ENCODE results near the gene GRIK1.

GRIK1 gene

DNA sequence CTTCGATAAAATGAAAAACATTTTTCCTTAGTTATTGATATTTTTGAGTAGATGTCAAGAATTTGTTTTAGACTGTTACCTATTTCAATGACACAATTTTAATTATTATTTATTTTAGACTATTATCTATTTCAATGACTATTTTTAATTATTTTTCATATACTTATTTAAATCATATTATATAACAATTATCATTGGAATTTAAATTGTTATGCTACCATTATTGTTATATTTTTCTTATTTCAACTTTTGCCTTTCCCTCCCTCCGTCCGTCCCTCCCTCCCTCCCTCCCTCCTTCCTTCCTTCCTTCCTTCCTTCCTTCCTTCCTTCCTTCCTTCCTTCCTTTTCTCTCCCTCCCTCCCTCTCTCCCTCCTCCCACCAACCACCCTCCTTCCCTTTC, 229.3 kb downstream of the GRIK1 start:
- TF ChIP-seq, protein P1, sequence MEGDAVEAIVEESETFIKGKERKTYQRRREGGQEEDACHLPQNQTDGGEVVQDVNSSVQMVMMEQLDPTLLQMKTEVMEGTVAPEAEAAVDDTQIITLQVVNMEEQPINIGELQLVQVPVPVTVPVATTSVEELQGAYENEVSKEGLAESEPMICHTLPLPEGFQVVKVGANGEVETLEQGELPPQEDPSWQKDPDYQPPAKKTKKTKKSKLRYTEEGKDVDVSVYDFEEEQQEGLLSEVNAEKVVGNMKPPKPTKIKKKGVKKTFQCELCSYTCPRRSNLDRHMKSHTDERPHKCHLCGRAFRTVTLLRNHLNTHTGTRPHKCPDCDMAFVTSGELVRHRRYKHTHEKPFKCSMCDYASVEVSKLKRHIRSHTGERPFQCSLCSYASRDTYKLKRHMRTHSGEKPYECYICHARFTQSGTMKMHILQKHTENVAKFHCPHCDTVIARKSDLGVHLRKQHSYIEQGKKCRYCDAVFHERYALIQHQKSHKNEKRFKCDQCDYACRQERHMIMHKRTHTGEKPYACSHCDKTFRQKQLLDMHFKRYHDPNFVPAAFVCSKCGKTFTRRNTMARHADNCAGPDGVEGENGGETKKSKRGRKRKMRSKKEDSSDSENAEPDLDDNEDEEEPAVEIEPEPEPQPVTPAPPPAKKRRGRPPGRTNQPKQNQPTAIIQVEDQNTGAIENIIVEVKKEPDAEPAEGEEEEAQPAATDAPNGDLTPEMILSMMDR (IDR thresholded peaks at IDR 0.05; ENCODE audit: low read depth, low read length, missing control alignments) = no peak
- H3K4me3 ChIP-seq (ENCODE audit: low read depth, low read length) = no peak overlapping the region
- DNase-seq (ENCODE audit: low read depth) = no peak

DNA sequence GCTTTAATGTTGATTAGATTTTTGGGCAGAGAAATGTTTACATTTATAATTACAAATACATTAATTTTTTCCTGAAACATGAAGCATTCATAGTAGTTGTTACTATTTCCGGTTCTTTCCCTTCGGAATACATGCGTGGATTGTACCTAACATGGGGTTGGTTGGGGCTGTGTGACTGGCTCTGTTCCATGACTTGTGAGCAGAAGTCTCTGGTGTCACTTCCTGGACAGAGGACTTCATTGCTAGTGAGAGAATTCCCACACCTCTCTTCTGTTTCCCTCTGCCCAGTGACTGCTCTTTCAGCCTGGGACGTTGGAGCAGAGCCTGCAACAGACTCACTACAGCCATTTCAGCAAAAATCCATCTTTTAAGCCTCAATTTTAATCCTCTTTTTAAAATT, 231.4 kb downstream of the GRIK1 start:
- TF ChIP-seq, protein P1 (IDR thresholded peaks at IDR 0.05; ENCODE audit: low read depth, low read length, missing control alignments) = no peak

DNA sequence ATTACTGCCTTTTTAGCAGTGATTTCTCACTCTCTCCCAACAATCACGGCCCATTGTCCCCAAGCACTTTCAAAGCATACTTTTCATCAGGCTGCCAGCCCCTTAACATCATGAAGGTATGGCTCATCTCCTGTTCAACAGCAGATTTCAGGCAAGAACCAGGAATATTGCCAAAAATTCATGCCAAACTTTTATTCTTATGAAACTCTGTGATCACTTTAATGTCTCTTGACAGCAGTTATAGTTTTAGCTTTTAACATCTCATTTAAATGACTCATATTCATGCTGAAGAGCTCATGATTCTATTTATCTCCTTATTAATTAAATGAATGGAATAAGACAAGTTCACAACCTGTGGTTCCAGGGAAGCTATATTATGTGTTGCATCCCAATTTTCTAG, 235.1 kb downstream of the GRIK1 start:
- TF ChIP-seq, protein P1 (IDR thresholded peaks at IDR 0.05; ENCODE audit: low read depth, low read length, missing control alignments) = no peak
- no peak overlapping the region for H3K4me3 ChIP-seq (ENCODE audit: low read depth, low read length)
- no peak for DNase-seq (ENCODE audit: low read depth)

More for the DNA sequence above, 231.4 kb downstream of the GRIK1 start:
- DNase-seq (ENCODE audit: low read depth) = no peak
- no peak overlapping the region for H3K4me3 ChIP-seq (ENCODE audit: low read depth, low read length)

DNA sequence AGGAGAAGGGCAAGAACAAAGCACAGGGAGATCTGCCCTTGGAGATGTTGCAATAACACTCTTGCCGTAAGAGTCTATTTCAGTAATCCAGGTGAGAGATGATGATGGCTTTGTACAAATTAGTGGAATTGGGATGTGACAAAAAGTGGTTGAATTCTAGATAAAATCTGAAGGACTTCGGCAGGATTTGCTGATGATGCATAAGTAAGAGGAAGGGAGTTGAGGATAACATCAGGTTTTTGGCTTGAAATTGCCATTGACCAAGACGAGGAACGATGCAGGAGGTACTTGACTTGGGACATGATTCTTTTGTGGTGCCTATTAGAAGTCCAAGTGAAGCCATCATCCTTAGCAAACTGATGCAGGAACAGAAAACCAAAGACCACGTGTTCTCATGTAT, 238.1 kb downstream of the GRIK1 start:
- H3K4me3 ChIP-seq (ENCODE audit: low read depth, low read length) = no peak overlapping the region
- TF ChIP-seq, protein P1 (IDR thresholded peaks at IDR 0.05; ENCODE audit: low read depth, low read length, missing control alignments) = no peak
- DNase-seq (ENCODE audit: low read depth) = no peak

DNA sequence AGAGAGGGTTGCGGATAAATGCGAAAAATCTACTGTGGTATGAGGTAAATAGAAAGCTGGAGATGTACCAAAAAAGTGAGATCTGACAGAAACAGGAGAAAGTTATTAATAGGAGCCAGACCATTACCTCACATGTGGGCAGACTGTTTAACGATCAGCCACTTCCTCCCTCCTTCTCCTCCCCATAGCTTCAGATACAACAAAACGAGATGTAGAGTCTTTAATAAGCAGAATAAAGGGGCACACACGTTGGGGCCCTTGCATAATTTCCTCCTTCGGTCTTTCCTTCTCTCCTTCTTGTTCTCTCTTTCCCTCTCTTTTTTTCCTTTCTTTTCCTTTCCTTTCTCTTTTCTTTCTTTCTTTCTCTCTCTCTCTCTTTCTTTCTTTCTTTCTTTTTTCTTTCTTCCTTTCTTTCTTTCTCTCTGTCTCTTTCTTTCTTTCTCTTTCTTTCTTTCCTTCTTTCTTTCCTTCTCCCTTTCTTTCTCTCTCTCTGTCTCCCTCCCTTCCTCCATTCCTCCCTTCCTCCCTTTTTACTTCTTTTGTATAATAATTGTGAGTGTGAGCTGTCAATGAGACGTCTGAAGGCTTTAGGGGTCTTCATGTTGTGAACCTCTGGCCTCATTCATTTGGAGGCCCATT, 242.1 kb downstream of the GRIK1 start:
- TF ChIP-seq, protein P1 (IDR thresholded peaks at IDR 0.05; ENCODE audit: low read depth, low read length, missing control alignments) = no peak
- DNase-seq (ENCODE audit: low read depth) = peak; percentile 8

DNA sequence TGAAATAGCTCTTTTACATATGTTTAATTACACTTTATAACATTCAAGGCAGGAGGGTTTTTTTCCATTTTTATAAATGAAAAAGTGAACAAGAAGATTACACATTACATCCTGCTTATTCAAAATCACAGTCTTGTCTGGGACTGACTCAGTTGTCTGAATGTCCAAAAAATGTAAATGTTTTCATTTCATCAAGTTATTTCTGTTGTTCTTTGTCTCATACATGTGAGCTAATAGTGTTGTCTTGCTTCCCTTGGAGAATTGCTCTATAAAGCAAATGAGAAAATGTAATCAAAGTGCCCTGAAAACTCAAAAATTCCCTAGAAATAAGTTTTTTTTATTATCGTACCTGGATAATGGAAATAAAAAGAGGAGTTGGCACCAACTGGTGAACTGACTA, 242.9 kb downstream of the GRIK1 start:
- no peak for DNase-seq (ENCODE audit: low read depth)
- no peak overlapping the region for H3K4me3 ChIP-seq (ENCODE audit: low read depth, low read length)
- TF ChIP-seq, protein P1 (IDR thresholded peaks at IDR 0.05; ENCODE audit: low read depth, low read length, missing control alignments) = no peak

More for the DNA sequence above, 242.1 kb downstream of the GRIK1 start:
- H3K4me3 ChIP-seq (ENCODE audit: low read depth, low read length) = no peak overlapping the region
